Measurements from ENCODE around the gene DDX25. TPM values are rescaled to one million over a fixed set of nuclear protein-coding genes. Genes with fewer than 3 reads are reported as not detected.

DDX25 gene
- total and polyA plus RNA-seq, 2 of the 8 experiments (the other 6 are each of a cell fraction or from before 2014, with no cell fraction given), result 17.6 to 17.9 TPM

GRCh38 chr11:125924384-125925007 is 20.2 kb downstream of the DDX25 start:
- no peak overlapping the region for H3K14ac ChIP-seq (ENCODE audit: insufficient read length)
- no peak overlapping the region for H3K9ac ChIP-seq (replicated peaks in 1 of 4; ENCODE audit: extremely low read depth in 1 of 4, low read depth in 3 of 4, low read length in 3 of 4)
- no peak overlapping the region for H3K56ac ChIP-seq (replicated peaks; ENCODE audit: insufficient read length, low read depth, low read length)
- no peaks in the 10 kb centered on the region for H3K23me2 ChIP-seq (ENCODE audit: low read depth, low read length)
- H4K91ac ChIP-seq (replicated peaks; ENCODE audit: insufficient read length, low read length), result no peak overlapping the region
- H3K27ac ChIP-seq (ENCODE audit: low read depth, low read length), result no peak overlapping the region
- no peak overlapping the region for H2BK20ac ChIP-seq (ENCODE audit: low read length)
- TF ChIP-seq TBP (IDR thresholded peaks at IDR 0.05; ENCODE audit: low read depth, low read length) (no peak), CBX8 (IDR thresholded peaks at IDR 0.05; ENCODE audit: borderline replicate concordance, low read depth, low read length) (no peak), NANOG (IDR thresholded peaks at IDR 0.05; ENCODE audit: insufficient read depth, low read depth, low read length, poor library complexity, severe bottlenecking) (no peak)
- no peaks in the 10 kb centered on the region for H4K20me1 ChIP-seq (replicated peaks in 1 of 2; ENCODE audit: control insufficient read depth in 1 of 2, insufficient read depth in 2 of 2, low read length in 2 of 2)
- H3K4me2 ChIP-seq (ENCODE audit: insufficient read depth in 1 of 2, low read depth in 2 of 2, low read length in 2 of 2), result no peak overlapping the region
- DNase-seq (ENCODE audit: low read depth in 1 of 2, low spot score in 2 of 2), result no peak
- H3K23ac ChIP-seq (ENCODE audit: insufficient read length), result no peak overlapping the region
- FAIRE-seq, result no peak
- 96% methylated on average over 9 of the region's 9 CpGs; no CpG with 5 or more reads in 1 of the 2 experiments for WGBS, 2 experiments (ENCODE audit: extremely low coverage in 1 of 2, insufficient coverage in 1 of 2, insufficient read length in 1 of 2, insufficient replicate concordance in 2 of 2, low coverage in 1 of 2, low lambda C conversion rate in 2 of 2, missing lambda C conversion rate in 1 of 2)
- POLR2A ChIA-PET (ENCODE audit: partially characterized antibody), result interaction anchor here (0.9 to 1.4 kb wide), 2 partner anchors 11 to 37 kb away, joined by 3 read pairs; partner anchors contain the start of gene HYLS1
- no peak overlapping the region for H3K4me3 ChIP-seq (ENCODE audit: extremely low read depth in 1 of 4, insufficient read depth in 2 of 4, low read depth in 3 of 4, low read length in 4 of 4)
- no peak overlapping the region for H3K4ac ChIP-seq (replicated peaks; ENCODE audit: insufficient read length, low read depth, low read length)
- no peaks in the 10 kb centered on the region; a peak in 3 of 7 replicates for H3K4me1 ChIP-seq (replicated peaks in 1 of 4; ENCODE audit: control insufficient read depth in 3 of 4, insufficient read depth in 4 of 4, low read length in 3 of 4)
- CTCF ChIA-PET (ENCODE audit: partially characterized antibody), result interaction anchor here (0.6 to 5.8 kb wide), 17 partner anchors 8 to 636 kb away, joined by 3 to 118 read pairs (median 4); no protein-coding TSS in a partner anchor
- no peaks in the 10 kb centered on the region for H3K79me1 ChIP-seq (ENCODE audit: low read depth, low read length)
- H2BK120ac ChIP-seq (replicated peaks; ENCODE audit: low read depth, low read length), result no peak overlapping the region
- no peaks in the 10 kb centered on the region for H3K36me3 ChIP-seq (ENCODE audit: control insufficient read depth in 2 of 4, insufficient read depth in 4 of 4, low read length in 3 of 4)
- H3K79me2 ChIP-seq (ENCODE audit: control insufficient read depth in 1 of 2, insufficient read depth in 2 of 2, low read length in 2 of 2), result no peaks in the 10 kb centered on the region
- H2BK15ac ChIP-seq (ENCODE audit: low read length), result no peak overlapping the region
- H2AK5ac ChIP-seq (ENCODE audit: low read depth, low read length), result no peak overlapping the region
- no peak overlapping the region for H3K18ac ChIP-seq (ENCODE audit: extremely low read depth, low read length)
- no peak overlapping the region for H4K5ac ChIP-seq (ENCODE audit: insufficient read length, low read depth, low read length)
- H3K9me3 ChIP-seq (ENCODE audit: insufficient read depth in 2 of 2, low read depth in 1 of 2, low read length in 1 of 2), result no peaks in the 10 kb centered on the region
- H2BK12ac ChIP-seq (ENCODE audit: low read depth, low read length), result no peak overlapping the region
- H2BK5ac ChIP-seq (ENCODE audit: low read depth, low read length), result no peak overlapping the region
- no peak overlapping the region for H2AFZ ChIP-seq (ENCODE audit: low read length)
- H3K27me3 ChIP-seq (replicated peaks in 1 of 4; ENCODE audit: control insufficient read depth in 3 of 4, extremely low read depth in 1 of 4, insufficient read depth in 3 of 4, low read length in 3 of 4), result no peaks in the 10 kb centered on the region
- no peak overlapping the region for H4K8ac ChIP-seq (ENCODE audit: extremely low read depth, insufficient read depth, low read length)
